Upper lobe of left lung (tissue), 6 donors: ENCODE data around the gene SDHC. TPM values are rescaled to one million over a fixed set of nuclear protein-coding genes. Genes with fewer than 3 reads are reported as not detected.

Experiments
- ATAC-seq, 2 donors: fragments of 200-7000 bp; cut with Tn5 transposase; one replicate each; pipeline ENCODE4 v1.9.1; 2022; ENCODE audit warnings: mild to moderate bottlenecking in 2 of 2, moderate library complexity in 2 of 2; ENCODE audit not compliant: low FRiP score in 2 of 2
- DNase-seq, 2 donors: peaks; one replicate each; pipeline ENCODE4 v3.0.0-alpha.2; 2019 to 2020
- H3K27ac ChIP-seq, 4 donors: fragments of 200-600 bp; sonication (generic); one replicate each; pipeline ENCODE4 v1.5.1; 2016 to 2019
- H3K27me3 ChIP-seq, 4 donors: fragments of 200-600 bp; sonication (generic); one replicate each; pipeline ENCODE4 v1.5.1; 2017 to 2019
- H3K36me3 ChIP-seq, 4 donors: fragments of 200-600 bp; sonication (generic); one replicate each; pipeline ENCODE4 v1.5.1; 2016 to 2019
- H3K4me1 ChIP-seq, 4 donors: fragments of 200-600 bp; sonication (generic); one replicate each; pipeline ENCODE4 v1.5.1; 2018 to 2019
- H3K4me3 ChIP-seq, 4 donors: fragments of 200-600 bp; sonication (generic); one replicate each; pipeline ENCODE4 v1.5.1; 2017 to 2019; ENCODE audit warnings: mild to moderate bottlenecking in 2 of 4, moderate library complexity in 1 of 4
- H3K9me3 ChIP-seq, 4 donors: fragments of 200-600 bp; sonication (generic); one replicate each; pipeline ENCODE4 v1.5.1; 2018 to 2019
- CTCF ChIP-seq, 6 experiments: fragments of 450-650 bp in 4 of 6; fragments of 200-600 bp in 2 of 6; sonication (generic) in 2 of 6; IDR thresholded peaks; one replicate each; pipeline ENCODE4 v1.5.1; 2016 to 2019; ENCODE audit warnings: antibody characterized with exemption in 6 of 6
- EP300 ChIP-seq, 4 donors: sonication (generic); formaldehyde crosslinking; IDR thresholded peaks; one replicate each; pipeline ENCODE4 v1.5.1; 2017; ENCODE audit warnings: antibody characterized with exemption in 4 of 4, control low read depth in 2 of 4
- POLR2A ChIP-seq, 4 donors: fragments of 450-650 bp; IDR thresholded peaks; one replicate each; pipeline ENCODE4 v1.5.1; 2016 to 2017; ENCODE audit warnings: antibody characterized with exemption in 4 of 4, mild to moderate bottlenecking in 2 of 4
- POLR2AphosphoS5 ChIP-seq, 2 donors: sonication (generic); formaldehyde crosslinking; IDR thresholded peaks; one replicate each; pipeline ENCODE4 v1.5.1; 2017; ENCODE audit warnings: antibody characterized with exemption in 2 of 2
- WGBS, 2 donors: methylation state at CpG; one replicate each; pipeline ENCODE4 v1.1.5; 2017 to 2018; 5-methylcytosine and 5-hydroxymethylcytosine counted together
- total RNA-seq, 6 donors: library from RNA; depleted of rRNA in 4 of 6; stranded (reverse); fragments of >200 nt in 4 of 6; gene quantifications; one replicate each; pipeline versions ENCODE4 v1.1.0 to v1.2.1, GENCODE V29; 2016 to 2021
- donor health status: DM: no; HTN: no; CAD: no; lungs with moderate emphysema.
- donor health status: DM: no; HTN: yes; CAD: no; lungs with severe emphysema.

Gene SDHC
- 100 to 1,000 TPM in 2 of 6 donors, 10 to 100 TPM in 4; 17.7 to 159 (median 66.7) TPM for total RNA-seq

DNA sequence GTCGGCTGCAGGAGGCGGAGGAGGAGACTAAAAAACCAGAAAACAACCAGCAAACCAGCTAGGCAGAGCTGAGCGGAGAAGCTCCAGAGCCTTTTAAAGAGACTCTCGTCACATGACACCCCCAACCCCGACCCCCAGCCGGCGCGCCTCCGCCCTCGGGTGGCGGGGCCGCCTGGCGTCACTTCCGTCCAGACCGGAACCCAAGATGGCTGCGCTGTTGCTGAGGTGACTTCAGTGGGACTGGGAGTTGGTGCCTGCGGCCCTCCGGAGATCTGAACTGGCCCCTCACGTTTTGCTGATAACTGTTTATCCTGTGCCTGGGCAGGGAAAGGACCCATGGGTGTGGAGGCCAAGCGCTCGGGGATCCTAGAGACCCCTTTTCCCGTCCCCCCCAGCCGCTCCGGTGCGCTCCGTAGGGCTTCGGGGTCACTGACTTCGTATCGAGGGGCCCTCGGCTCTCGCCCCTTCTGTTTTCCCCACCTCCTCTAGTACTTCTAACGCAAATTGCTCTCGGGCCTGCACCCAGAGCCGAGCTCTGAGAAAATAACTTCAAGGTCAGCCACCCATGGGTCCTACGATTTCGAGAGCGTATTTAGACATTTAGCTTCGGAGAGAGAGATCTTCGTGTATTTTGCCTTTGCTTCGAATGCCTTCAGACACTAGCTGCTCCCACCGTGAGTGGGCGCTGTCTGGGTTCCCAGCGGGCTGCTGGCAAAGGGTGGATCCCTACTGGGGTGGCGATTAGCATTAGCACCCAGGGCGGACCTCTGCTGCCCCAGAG is at the start of gene SDHC:
Gene SDHC (plus strand): TSS at position 181 of the 781 bp plus-strand sequence. CDS start 25 bp downstream, at position 206.
- Histone ChIP-seq H3K4me1 (peaks cover 9 to 21% (median 13%) of the 10 kb centered on the region in 4 donors), H3K4me3 (peak within 1 kb of the TSS; percentile 73 to 91 (median 82)), H3K36me3 (peaks cover 0 to 5% (median 1%) of the 10 kb centered on the region in 4 donors), H3K27me3 (no peaks in the 10 kb centered on the region), H3K9me3 (no peaks in the 10 kb centered on the region), H3K27ac (peak within 1 kb of the TSS; percentile 93 to 98 (median 96))
- TF ChIP-seq POLR2A (IDR thresholded peaks at IDR 0.05), result peak; percentile 13 to 87 (median 79)
- TF ChIP-seq POLR2AphosphoS5 (IDR thresholded peaks at IDR 0.05), result peak; percentile 92 to 96
- TF ChIP-seq CTCF (IDR thresholded peaks at IDR 0.05), result peak in 2 of 6 experiments; percentile 8 to 28
- TF ChIP-seq EP300 (IDR thresholded peaks at IDR 0.05), result peak in 1 of 4 donors; percentile 75
- WGBS, 2 donors, result 2% methylated on average over 17 to 45 of the region's 45 CpGs
- peak; percentile 88 to 97 for DNase-seq
- peak; percentile 97 to 100 for ATAC-seq

DNA sequence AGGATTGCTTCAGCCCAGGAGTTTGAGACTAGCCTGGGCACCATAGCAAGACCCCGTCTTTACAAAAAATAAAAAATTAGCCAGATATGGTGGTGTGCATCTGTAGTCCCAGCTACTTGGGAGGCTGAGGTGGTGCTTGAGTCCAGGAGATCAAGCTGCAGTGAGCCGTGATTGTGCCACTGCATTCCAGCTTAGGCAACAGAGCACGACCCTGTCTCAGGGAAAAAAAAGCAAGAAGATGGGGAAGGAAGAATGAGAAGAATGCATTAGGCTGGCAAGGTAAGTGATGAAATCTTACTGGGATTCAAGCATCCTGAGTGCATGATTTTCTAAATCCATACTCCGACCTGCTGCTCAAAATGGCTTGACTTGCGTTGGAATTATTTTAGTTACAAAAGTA is 48.9 kb upstream of the SDHC start:
- Histone ChIP-seq H3K27ac (no peak overlapping the region), H3K36me3 (no peaks in the 10 kb centered on the region), H3K27me3 (no peaks in the 10 kb centered on the region), H3K9me3 (no peaks in the 10 kb centered on the region), H3K4me3 (no peak overlapping the region), H3K4me1 (peaks cover 0 to 4% (median 0%) of the 10 kb centered on the region in 4 donors)
- TF ChIP-seq POLR2A (IDR thresholded peaks at IDR 0.05) (no peak), CTCF (IDR thresholded peaks at IDR 0.05) (no peak), EP300 (IDR thresholded peaks at IDR 0.05) (no peak), POLR2AphosphoS5 (IDR thresholded peaks at IDR 0.05) (no peak)
- ATAC-seq (no peak), DNase-seq (no peak)
- WGBS, 2 donors, result 76 to 82% methylated on average over 5 of the region's 5 CpGs

DNA sequence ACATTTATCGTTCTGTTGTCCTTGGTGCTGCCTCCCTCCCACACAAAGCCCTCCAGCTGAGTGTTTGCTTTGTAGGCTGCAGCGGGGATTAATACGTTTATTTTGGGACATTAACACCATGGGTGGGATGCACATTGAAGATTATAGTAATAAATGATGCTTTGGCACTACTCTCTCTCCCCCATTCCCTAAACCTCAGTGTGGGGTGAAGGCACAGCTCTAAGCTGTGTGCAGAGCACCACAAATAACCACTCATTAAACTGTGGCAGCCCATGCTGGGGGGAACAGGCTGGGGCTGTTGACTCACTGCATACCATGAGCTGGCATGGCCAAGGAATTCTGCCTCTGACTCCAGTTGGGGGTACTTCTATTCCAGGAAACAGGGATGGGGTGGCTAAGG is 48.0 kb upstream of the SDHC start:
- Histone ChIP-seq H3K36me3 (no peaks in the 10 kb centered on the region), H3K27ac (no peak overlapping the region), H3K4me1 (peaks cover 0 to 4% (median 0%) of the 10 kb centered on the region in 4 donors), H3K27me3 (no peaks in the 10 kb centered on the region), H3K4me3 (no peak overlapping the region), H3K9me3 (no peaks in the 10 kb centered on the region)
- DNase-seq (no peak), ATAC-seq (no peak)
- 56 to 77% methylated on average over 3 of the region's 3 CpGs for WGBS, 2 donors
- TF ChIP-seq POLR2AphosphoS5 (IDR thresholded peaks at IDR 0.05) (no peak), CTCF (IDR thresholded peaks at IDR 0.05) (no peak), POLR2A (IDR thresholded peaks at IDR 0.05) (no peak), EP300 (IDR thresholded peaks at IDR 0.05) (no peak)

DNA sequence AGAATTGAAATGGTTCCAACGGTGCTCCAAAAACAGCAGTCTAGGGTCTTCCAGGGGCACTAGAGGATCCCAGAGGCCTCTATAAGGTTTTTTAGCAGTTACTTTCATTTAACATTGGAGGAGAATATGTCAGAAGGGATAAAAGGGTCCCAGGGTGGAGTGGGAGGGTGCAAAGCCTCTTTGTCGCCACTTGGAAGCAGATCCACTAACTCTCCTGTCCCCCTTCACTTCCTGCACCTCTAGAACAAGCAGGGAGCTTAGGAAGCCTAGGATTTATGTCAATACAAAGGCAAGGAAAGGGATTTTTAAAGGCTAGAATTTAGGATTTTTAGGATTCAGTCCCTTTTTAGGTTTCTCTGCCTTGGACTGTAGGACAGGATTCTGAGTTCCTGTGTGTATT is 47.3 kb upstream of the SDHC start:
- H3K4me3 ChIP-seq, result no peak overlapping the region
- no peaks in the 10 kb centered on the region for H3K27me3 ChIP-seq
- WGBS, 2 donors, result 75 to 95% methylated on average over 2 of the region's 2 CpGs
- H3K4me1 ChIP-seq, result peaks cover 0 to under 1% (median 0%) of the 10 kb centered on the region in 4 donors
- no peak for TF ChIP-seq POLR2A (IDR thresholded peaks at IDR 0.05)
- no peak for TF ChIP-seq POLR2AphosphoS5 (IDR thresholded peaks at IDR 0.05)
- TF ChIP-seq EP300 (IDR thresholded peaks at IDR 0.05), result no peak
- TF ChIP-seq CTCF (IDR thresholded peaks at IDR 0.05), result no peak
- no peaks in the 10 kb centered on the region for H3K36me3 ChIP-seq
- H3K27ac ChIP-seq, result no peak overlapping the region
- DNase-seq (no peak), ATAC-seq (no peak)
- H3K9me3 ChIP-seq, result no peaks in the 10 kb centered on the region
